Measurements from ENCODE around the gene SHISA9.
"Not testable (repeated sequence)": the region's sequence is repeated elsewhere in the genome, so short reads cannot be mapped to it uniquely, and the experiment has no call there.

SHISA9 gene

DNA sequence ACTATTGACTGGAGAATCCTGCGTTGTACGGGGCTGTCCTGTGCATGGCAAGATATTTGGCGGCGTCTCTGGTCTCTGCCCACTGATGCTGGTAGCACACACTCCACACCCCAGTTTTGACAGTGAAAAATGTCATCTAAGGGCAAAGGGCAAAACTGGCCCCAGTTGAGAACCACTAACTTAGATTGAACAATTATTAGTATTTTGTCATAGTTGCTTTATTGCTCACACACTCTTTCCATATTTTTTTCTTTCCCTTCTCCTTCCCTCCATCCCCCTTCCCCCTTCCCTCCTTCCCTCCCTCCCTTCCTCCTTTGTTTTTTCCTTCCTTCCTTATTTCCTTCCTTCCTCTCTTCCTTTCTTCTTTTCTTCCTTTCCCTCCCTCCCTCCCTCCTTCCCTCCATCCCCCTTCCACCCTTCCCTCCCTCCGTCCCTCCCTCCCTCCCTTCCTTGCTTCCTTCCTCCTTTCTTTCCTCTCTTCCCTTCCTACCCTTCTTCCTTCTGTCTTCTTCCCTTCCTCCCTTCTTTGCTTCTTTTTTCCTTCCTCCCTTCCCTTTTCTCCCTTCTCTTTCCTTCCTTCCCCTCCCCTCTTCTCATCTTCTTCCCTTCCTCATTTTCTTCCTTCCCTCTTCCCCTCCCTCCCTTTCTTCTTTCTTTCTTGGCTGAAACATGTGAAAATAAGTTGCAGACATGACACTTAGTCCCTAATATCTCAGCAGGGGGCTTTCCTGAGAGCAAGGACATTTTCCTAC, 5.5 kb downstream of the SHISA9 start:
- no peak overlapping the region for H3K27ac ChIP-seq
- TF ChIP-seq, protein P1, sequence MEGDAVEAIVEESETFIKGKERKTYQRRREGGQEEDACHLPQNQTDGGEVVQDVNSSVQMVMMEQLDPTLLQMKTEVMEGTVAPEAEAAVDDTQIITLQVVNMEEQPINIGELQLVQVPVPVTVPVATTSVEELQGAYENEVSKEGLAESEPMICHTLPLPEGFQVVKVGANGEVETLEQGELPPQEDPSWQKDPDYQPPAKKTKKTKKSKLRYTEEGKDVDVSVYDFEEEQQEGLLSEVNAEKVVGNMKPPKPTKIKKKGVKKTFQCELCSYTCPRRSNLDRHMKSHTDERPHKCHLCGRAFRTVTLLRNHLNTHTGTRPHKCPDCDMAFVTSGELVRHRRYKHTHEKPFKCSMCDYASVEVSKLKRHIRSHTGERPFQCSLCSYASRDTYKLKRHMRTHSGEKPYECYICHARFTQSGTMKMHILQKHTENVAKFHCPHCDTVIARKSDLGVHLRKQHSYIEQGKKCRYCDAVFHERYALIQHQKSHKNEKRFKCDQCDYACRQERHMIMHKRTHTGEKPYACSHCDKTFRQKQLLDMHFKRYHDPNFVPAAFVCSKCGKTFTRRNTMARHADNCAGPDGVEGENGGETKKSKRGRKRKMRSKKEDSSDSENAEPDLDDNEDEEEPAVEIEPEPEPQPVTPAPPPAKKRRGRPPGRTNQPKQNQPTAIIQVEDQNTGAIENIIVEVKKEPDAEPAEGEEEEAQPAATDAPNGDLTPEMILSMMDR (conservative IDR thresholded peaks at IDR 0.05): no peak

DNA sequence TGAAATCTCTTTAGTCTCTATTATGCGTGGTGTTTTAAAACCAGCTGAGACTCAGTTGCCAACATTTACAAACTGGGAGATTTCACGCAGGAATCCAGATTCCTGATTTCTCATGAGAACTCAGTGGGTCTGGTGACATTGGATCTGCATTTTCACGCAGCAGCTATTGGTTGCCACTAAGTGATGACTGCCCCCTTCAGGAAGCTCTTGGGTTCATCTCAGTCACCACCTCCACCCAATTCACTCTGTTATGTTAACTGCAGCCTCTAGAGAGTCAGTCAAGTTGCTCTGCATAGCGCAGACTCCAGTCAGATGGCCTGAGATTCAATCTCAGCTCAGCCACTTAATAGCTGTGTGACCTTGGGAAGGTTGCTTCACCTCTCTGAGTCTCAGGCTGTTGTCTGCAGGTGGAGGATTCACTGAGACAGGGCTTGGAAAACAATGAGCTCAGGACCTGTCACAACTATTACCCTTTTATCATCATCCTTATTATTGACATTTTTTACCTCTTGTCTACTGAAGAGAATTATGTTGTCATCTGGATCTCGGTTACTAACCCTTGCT, 6.4 kb downstream of the SHISA9 start:
- TF ChIP-seq, protein P1 (conservative IDR thresholded peaks at IDR 0.05): no peak
- H3K27ac ChIP-seq: no peak overlapping the region

DNA sequence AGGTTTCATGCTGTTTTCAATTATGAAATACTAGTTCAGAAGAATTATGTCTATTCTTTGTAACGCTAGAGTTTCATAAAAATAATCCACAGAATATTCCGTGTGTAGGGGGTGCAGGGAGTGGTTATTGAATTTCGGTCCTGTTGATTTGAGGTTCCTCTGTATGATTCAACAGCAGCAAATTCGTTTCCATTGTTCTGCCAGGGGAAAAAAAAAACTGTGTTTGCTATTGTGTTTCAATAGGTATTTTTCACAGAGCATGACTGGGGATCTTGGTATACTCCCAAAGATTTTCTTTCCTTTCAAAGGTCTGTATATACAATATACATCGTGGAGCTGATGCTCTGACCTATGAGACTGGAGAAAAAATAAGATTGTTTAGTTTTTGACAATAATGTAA, 15.8 kb downstream of the SHISA9 start:
- H3K27ac ChIP-seq: no peak overlapping the region
- TF ChIP-seq, protein P1 (conservative IDR thresholded peaks at IDR 0.05): no peak

DNA sequence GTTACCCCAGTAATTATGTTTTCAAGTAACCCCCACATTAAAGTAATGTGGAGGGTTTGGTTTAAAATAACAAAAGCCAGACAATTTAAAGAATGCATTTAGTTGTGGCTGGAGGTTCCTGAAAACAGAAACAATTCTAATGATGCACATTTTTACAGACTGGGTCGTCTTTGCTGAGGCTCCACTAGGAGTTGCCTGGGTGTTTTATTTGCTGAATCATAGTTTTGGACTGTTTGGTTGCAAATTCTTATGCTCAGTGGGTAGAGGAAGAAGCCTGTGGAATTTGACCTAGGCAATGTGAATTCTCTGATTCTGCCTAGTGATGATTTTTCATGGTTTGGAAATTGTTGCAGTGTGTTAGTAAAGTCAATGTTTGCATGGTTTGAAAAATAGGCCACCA, 16.3 kb downstream of the SHISA9 start:
- TF ChIP-seq, protein P1 (conservative IDR thresholded peaks at IDR 0.05): no peak
- H3K27ac ChIP-seq: no peak overlapping the region

DNA sequence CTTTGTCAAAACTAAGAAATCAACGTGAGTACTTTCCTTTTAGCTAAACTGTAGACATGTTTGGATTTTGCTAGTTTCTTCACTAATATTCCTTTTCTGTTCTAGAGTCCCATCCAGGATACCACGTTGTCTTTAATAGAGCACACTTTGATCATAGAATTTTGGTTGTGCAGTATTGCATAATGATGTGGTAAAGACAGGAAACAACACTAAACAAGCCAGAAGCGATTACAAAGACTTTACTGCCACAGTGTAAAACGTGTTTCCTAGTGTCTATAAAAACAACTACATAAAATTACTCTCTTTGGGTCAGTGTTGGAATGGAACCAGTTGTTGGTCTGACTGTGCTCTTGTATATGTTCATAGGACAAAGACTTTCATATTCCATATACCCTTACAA, 19.3 kb downstream of the SHISA9 start:
- no peak overlapping the region for H3K27ac ChIP-seq
- TF ChIP-seq, protein P1 (conservative IDR thresholded peaks at IDR 0.05): no peak

DNA sequence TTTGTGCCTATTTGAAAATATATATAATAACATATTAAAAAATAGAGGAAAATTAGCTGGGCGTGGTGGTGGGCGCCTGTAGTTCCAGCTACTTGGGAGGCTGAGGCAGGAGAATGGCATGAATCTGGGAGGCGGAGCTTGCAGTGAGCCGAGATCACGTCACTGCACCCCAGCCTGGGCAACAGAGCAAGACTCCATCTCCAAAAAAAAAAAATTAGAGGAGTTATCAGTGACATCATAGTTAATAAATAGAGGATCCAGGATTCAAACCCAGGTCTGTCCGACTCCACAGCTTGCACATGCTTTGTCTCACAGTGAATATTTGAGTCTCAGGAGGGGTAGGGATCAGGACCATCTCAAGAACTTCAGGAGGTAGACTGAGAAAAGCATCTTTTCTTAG, 22.2 kb downstream of the SHISA9 start:
- not testable (repeated sequence) for H3K27ac ChIP-seq

DNA sequence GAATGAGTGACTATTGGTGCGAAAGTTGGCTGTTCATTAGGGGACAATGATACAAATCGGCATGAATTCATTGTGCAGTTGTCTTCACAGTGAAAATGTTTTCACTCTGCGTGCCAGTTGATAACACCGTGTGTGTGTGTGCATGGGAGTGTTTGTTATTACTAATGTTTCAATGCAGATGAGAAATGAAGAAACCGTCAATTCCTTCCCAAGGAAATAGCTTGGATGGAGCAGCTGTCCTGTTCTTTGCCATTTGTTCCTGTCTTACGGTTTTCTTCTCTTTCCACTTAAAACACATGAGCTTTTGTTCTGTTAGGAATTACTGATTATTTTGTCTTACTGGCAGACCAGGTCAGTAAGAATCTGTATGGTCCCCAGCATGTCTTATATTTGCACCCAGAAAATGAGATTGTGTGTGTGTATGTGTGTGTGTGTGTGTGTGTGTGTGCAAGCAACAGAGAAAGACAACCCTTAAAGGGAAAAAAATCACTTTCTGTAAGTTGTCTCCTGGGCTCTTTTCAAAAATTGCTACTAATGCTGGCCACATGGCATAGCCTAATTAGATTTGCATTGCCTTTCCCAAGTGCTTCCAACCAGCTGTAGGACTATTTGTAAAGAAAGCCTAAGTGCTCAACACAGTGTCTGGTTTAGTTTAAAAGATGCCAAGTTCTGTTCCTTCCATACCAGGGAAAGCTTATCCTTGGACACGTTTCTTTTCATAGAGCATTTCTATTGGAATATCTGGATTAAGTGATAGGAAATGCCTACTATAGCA, 23.8 kb downstream of the SHISA9 start:
- TF ChIP-seq, protein P1 (conservative IDR thresholded peaks at IDR 0.05): no peak

More for the DNA sequence above, 23.8 kb downstream of the SHISA9 start:
- no peak overlapping the region for H3K27ac ChIP-seq

Measured in VCaP (cell line).